Measurements from ENCODE around the gene BRD1. TPM values are rescaled to one million over a fixed set of nuclear protein-coding genes. Genes with fewer than 3 reads are reported as not detected.

The BRD1 gene
- total RNA-seq (100 to 1,000 TPM in 2 of 5 experiments, 10 to 100 TPM in 3; 50.0 to 130 (median 87.7) TPM), polyA plus RNA-seq (1 to 10 TPM; 2.8 to 3.4 TPM), total RNA-seq (173 reads per million, percentile 92 among the genes with 10 or more reads in this experiment)

DNA sequence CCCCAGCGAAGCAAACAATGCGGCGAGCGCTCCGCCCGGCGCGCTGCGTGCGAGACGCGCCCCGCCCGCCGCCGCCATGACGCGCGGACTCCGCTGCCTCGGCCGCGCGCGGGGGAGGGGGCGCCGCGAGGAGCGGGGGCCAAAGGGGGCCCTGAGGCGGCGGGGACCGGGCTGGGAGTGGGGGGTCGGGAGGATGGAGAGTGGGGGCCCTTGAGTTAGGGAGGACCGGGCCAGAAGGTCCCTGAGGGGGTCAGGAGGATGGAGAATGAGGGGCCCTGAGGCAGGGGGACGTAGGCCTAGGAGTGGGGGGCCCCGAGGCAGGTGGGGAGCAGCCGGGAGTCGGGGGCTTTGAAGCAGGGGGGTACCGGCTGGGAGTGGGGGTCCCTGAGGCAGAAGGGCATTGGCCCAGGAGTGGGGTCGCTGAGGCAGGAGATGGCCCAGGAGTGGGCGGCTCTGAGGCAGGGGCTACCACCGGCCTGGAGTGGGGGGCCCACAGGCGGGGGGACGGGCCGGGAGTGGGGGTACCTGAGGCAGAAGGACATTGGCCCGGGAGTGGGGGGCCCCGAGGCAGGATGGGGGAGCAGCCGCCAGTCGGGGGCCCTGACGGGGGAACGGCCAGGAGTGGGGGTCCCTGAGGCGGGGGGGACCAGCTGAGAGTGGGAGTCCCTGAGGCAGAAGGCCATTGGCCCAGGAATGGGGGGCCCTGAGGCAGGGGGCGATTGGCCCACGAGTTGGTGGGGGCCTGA, at the start of gene BRD1:
BRD1 (minus strand) TSS at position 21 of the 746 bp plus-strand sequence. CDS start 3,556 bp downstream, outside the sequence.
- ChIA-PET POLR2A (interaction anchor here (1.0 to 4.5 kb wide), 5 partner anchors 11 to 97 kb away, joined by 3 to 27 read pairs (median 5); no protein-coding TSS in a partner anchor), CTCF (no interaction called here)
- Histone ChIP-seq H3K27ac (ENCODE audit: low read depth, low read length) (peak within 1 kb of the TSS; percentile 95), H3K36me3 (ENCODE audit: control insufficient read depth in 2 of 3, insufficient read depth in 3 of 3, low read length in 3 of 3) (peaks cover 11 to 19% (median 11%) of the 10 kb centered on the region in 3 experiments), H3K4me3 (ENCODE audit: low read length) (peak within 1 kb of the TSS; percentile 75), H3K4me1 (ENCODE audit: control insufficient read depth in 2 of 2, insufficient read depth in 2 of 2, low read length in 2 of 2) (peaks cover 28 to 36% of the 10 kb centered on the region in 2 donors), H3K27me3 (ENCODE audit: control insufficient read depth in 2 of 2, insufficient read depth in 2 of 2, low read length in 2 of 2) (no peaks in the 10 kb centered on the region), H3K9me3 (ENCODE audit: control insufficient read depth in 2 of 3, low read length in 3 of 3) (no peaks in the 10 kb centered on the region)
- H3K4me1 Mint-ChIP-seq, result peaks cover 33 to 63% (median 50%) of the 10 kb centered on the region in 7 donors
- peaks cover 7 to 23% (median 9%) of the 10 kb centered on the region in 5 donors for H3K36me3 Mint-ChIP-seq
- H3K27me3 Mint-ChIP-seq, result peaks cover 0 to 12% (median 0%) of the 10 kb centered on the region in 5 donors
- intact Hi-C loops (cut with micrococcal nuclease), result loop anchor here (1.0 to 2.0 kb wide), 5 partner anchors 19 to 132 kb away; partner anchors contain the start of genes ALG12 (in 1 of the 2), CRELD2 (in 1 of the 2), PIM3 (in 1 of the 2) and ZBED4 (in 1 of the 2)
- H3K9me3 Mint-ChIP-seq, result peaks cover 0 to 6% (median 0%) of the 10 kb centered on the region in 11 donors
- ATAC-seq (peak; percentile 76), DNase-seq (peak in 8 of 9 donors; percentile 35 to 71 (median 52))
- peak within 1 kb of the TSS; percentile 87 to 96 (median 94) for H3K27ac Mint-ChIP-seq
- H3K4me3 Mint-ChIP-seq, result peak within 1 kb of the TSS; percentile 90 to 93 (median 92)

DNA sequence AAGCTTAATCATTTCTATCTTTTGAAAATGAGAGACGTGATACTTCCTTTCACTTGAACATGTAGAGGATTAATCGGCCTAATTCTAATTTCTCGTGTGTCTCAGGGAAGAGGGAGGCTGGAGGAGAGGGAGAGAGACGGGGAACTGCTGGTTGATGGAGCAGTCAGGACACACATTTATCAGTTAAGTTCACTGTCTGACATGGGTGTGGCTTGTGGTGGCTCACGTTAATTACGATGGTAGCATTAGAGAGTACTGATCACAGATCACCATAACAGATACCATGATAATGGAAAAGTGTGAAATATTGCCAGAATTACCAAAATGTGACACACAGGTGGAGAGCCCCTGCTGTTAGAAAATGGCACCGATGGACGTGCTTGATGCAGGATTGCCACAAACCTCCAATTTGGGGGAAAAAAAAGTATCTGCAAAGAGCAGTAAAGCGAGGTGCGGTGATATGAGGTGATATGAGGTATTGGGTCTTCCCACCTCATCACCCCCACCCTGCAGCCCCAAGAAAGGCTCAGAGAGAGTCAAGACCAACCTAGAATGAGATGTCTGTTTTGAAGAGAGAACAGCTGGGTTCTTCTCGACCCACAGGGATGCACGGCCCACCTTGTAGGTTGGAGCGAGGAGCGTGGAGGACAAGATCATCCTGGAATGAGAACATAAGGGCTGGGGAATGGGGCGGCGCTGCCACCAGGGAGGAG, 45.7 kb upstream of the BRD1 start:
- Histone ChIP-seq H3K27me3 (ENCODE audit: control insufficient read depth in 2 of 2, insufficient read depth in 2 of 2, low read length in 2 of 2) (no peaks in the 10 kb centered on the region), H3K4me1 (ENCODE audit: control insufficient read depth in 2 of 2, insufficient read depth in 2 of 2, low read length in 2 of 2) (peaks cover 3 to 29% of the 10 kb centered on the region in 2 donors), H3K4me3 (ENCODE audit: low read length) (no peak overlapping the region), H3K9me3 (ENCODE audit: control insufficient read depth in 2 of 3, low read length in 3 of 3) (peaks cover 0 to 11% (median 0%) of the 10 kb centered on the region in 3 experiments), H3K27ac (ENCODE audit: low read depth, low read length) (no peak overlapping the region), H3K36me3 (ENCODE audit: control insufficient read depth in 2 of 3, insufficient read depth in 3 of 3, low read length in 3 of 3) (no peaks in the 10 kb centered on the region)
- CTCF ChIA-PET, result interaction anchor here (0.7 kb wide), 1 partner anchor 159 kb away, joined by 3 read pairs; no protein-coding TSS in a partner anchor
- Mint-ChIP-seq H3K4me1 (peaks cover 26 to 68% (median 61%) of the 10 kb centered on the region in 7 donors), H3K4me3 (peak overlapping the region in 2 of 10 donors; percentile 50 to 53), H3K27ac (peak overlapping the region in 7 of 9 donors; percentile 8 to 84 (median 38)), H3K27me3 (no peaks in the 10 kb centered on the region), H3K36me3 (peaks cover 12 to 60% (median 53%) of the 10 kb centered on the region in 5 donors), H3K9me3 (peaks cover 0 to 24% (median 12%) of the 10 kb centered on the region in 11 donors)
- DNase-seq, result no peak
- intact Hi-C loops (cut with micrococcal nuclease), result no loop called here
- ATAC-seq, result no peak
- POLR2A ChIA-PET, result no interaction called here

GRCh38 chr22:49872347-49872746, 44.7 kb upstream of the BRD1 start:
- DNase-seq, result no peak
- Mint-ChIP-seq H3K4me3 (no peak overlapping the region), H3K27ac (peak overlapping the region in 4 of 9 donors; percentile 36 to 58 (median 50)), H3K4me1 (peaks cover 33 to 71% (median 67%) of the 10 kb centered on the region in 7 donors), H3K9me3 (peaks cover 0 to 34% (median 13%) of the 10 kb centered on the region in 11 donors), H3K27me3 (no peaks in the 10 kb centered on the region), H3K36me3 (peaks cover 8 to 63% (median 54%) of the 10 kb centered on the region in 5 donors)
- H3K9me3 ChIP-seq (ENCODE audit: control insufficient read depth in 2 of 3, low read length in 3 of 3), result peaks cover 0 to 11% (median 0%) of the 10 kb centered on the region in 3 experiments
- ChIA-PET CTCF (interaction anchor here (0.8 kb wide), 1 partner anchor 96 kb away, joined by 4 read pairs; no protein-coding TSS in a partner anchor), POLR2A (no interaction called here)
- ATAC-seq, result no peak
- H3K27me3 ChIP-seq (ENCODE audit: control insufficient read depth in 2 of 2, insufficient read depth in 2 of 2, low read length in 2 of 2), result no peaks in the 10 kb centered on the region
- peaks cover 6 to 39% of the 10 kb centered on the region in 2 donors for H3K4me1 ChIP-seq (ENCODE audit: control insufficient read depth in 2 of 2, insufficient read depth in 2 of 2, low read length in 2 of 2)
- intact Hi-C loops (cut with micrococcal nuclease), result no loop called here
- H3K4me3 ChIP-seq (ENCODE audit: low read length), result no peak overlapping the region
- H3K27ac ChIP-seq (ENCODE audit: low read depth, low read length), result no peak overlapping the region
- H3K36me3 ChIP-seq (ENCODE audit: control insufficient read depth in 2 of 3, insufficient read depth in 3 of 3, low read length in 3 of 3), result no peaks in the 10 kb centered on the region

DNA sequence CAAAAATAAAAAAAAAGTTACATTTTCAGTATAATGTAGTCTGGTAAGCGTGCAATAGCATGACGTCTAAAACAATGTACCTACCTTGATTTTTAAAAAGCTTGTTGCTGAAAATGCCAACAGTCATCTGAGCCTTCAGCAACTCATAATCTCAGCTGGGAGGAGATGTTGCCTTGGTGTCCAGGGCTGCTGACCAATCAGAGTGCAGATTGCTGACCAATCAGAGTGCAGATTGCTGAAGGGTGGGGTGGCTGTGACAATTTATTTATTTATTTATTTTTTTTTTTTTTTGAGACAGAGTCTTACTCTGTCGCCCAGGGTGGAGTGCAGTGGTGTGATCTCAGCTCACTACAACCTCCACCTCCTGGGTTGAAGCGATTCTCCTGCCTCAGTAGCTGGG, 43.8 kb upstream of the BRD1 start:
- Mint-ChIP-seq H3K9me3 (peaks cover 0 to 43% (median 21%) of the 10 kb centered on the region in 11 donors), H3K4me1 (peaks cover 40 to 75% (median 71%) of the 10 kb centered on the region in 7 donors), H3K36me3 (peaks cover 16 to 67% (median 59%) of the 10 kb centered on the region in 5 donors), H3K27ac (peak overlapping the region in 2 of 9 donors; percentile 43 to 49), H3K4me3 (no peak overlapping the region), H3K27me3 (no peaks in the 10 kb centered on the region)
- ChIA-PET POLR2A (no interaction called here), CTCF (no interaction called here)
- H3K4me1 ChIP-seq (ENCODE audit: control insufficient read depth in 2 of 2, insufficient read depth in 2 of 2, low read length in 2 of 2), result peaks cover 6 to 48% of the 10 kb centered on the region in 2 donors
- ATAC-seq, result no peak
- intact Hi-C loops (cut with micrococcal nuclease), result no loop called here
- H3K36me3 ChIP-seq (ENCODE audit: control insufficient read depth in 2 of 3, insufficient read depth in 3 of 3, low read length in 3 of 3), result no peaks in the 10 kb centered on the region
- no peak for DNase-seq
- no peak overlapping the region for H3K27ac ChIP-seq (ENCODE audit: low read depth, low read length)
- peaks cover 0 to 14% (median 0%) of the 10 kb centered on the region in 3 experiments for H3K9me3 ChIP-seq (ENCODE audit: control insufficient read depth in 2 of 3, low read length in 3 of 3)
- H3K27me3 ChIP-seq (ENCODE audit: control insufficient read depth in 2 of 2, insufficient read depth in 2 of 2, low read length in 2 of 2), result no peaks in the 10 kb centered on the region
- no peak overlapping the region for H3K4me3 ChIP-seq (ENCODE audit: low read length)

- Mint-ChIP-seq H3K36me3 (peaks cover 16 to 70% (median 63%) of the 10 kb centered on the region in 5 donors), H3K27ac (peak overlapping the region in 8 of 9 donors; percentile 4 to 89 (median 76)), H3K4me3 (peak overlapping the region in 8 of 10 donors; percentile 27 to 67 (median 44)), H3K27me3 (no peaks in the 10 kb centered on the region), H3K9me3 (peaks cover 0 to 54% (median 28%) of the 10 kb centered on the region in 11 donors), H3K4me1 (peaks cover 40 to 73% (median 65%) of the 10 kb centered on the region in 7 donors)
- POLR2A ChIA-PET, result interaction anchor here (0.7 to 0.9 kb wide), 2 partner anchors 7 to 10 kb away, joined by 3 to 4 read pairs; no protein-coding TSS in a partner anchor
- DNase-seq (peak in 7 of 9 donors; percentile 26 to 60 (median 49)), ATAC-seq (peak; percentile 85)
- intact Hi-C loops (cut with micrococcal nuclease), result loop anchor here in 1 of 2 donors (10.0 kb wide), 1 partner anchor 105 kb away; no protein-coding TSS in a partner anchor
- H3K4me1 ChIP-seq (ENCODE audit: control insufficient read depth in 2 of 2, insufficient read depth in 2 of 2, low read length in 2 of 2), result peaks cover 6 to 48% of the 10 kb centered on the region in 2 donors
- H3K27ac ChIP-seq (ENCODE audit: low read depth, low read length), result no peak overlapping the region
- H3K4me3 ChIP-seq (ENCODE audit: low read length), result no peak overlapping the region
- H3K27me3 ChIP-seq (ENCODE audit: control insufficient read depth in 2 of 2, insufficient read depth in 2 of 2, low read length in 2 of 2), result no peaks in the 10 kb centered on the region
- CTCF ChIA-PET, result interaction anchor here (0.7 kb wide), 2 partner anchors 11 to 102 kb away, joined by 3 to 5 read pairs; no protein-coding TSS in a partner anchor
- H3K9me3 ChIP-seq (ENCODE audit: control insufficient read depth in 2 of 3, low read length in 3 of 3), result peaks cover 0 to 18% (median 0%) of the 10 kb centered on the region in 3 experiments
- no peaks in the 10 kb centered on the region for H3K36me3 ChIP-seq (ENCODE audit: control insufficient read depth in 2 of 3, insufficient read depth in 3 of 3, low read length in 3 of 3)
Measured at GRCh38 chr22:49869845-49870712, 42.4 kb upstream of the BRD1 start.
